GM21619 (cell line): Measurements from ENCODE around the gene TMEM63A.
"Not testable (repeated sequence)": the region's sequence is repeated elsewhere in the genome, so short reads cannot be mapped to it uniquely, and the experiment has no call there.

Source experiments
- ATAC-seq: cut with Tn5 transposase; IDR thresholded peaks from one replicate; pipeline ENCODE4 v1.9.1; 2021; ENCODE audit not compliant: unreplicated experiment

The TMEM63A gene

GRCh38 chr1:225806736-225807135 is 75.4 kb downstream of the TMEM63A start:
- ATAC-seq: not testable (repeated sequence)

GRCh38 chr1:225806249-225806648 is 75.9 kb downstream of the TMEM63A start:
- no peak for ATAC-seq

DNA sequence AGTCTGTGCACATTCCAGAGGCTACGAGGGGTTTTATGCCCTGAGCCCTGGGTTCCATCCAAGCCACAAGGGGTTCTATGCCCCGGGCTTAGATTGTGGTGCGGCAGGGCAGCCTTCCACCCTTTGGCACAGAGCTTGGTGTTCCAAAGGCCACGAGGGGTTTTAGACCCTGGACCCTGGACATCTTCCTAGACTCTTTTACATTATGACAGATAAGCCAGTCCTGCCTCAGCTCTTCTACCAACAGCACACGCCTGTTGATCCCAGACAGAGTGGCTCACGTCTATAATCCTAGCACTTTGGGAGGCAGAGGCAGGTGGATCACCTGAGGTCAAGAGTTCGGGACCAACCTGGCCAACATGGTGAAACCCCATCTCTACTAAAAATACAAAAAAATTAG is 81.0 kb downstream of the TMEM63A start:
- not testable (repeated sequence) for ATAC-seq

GRCh38 chr1:225796097-225796496 is 86.1 kb downstream of the TMEM63A start:
- not testable (repeated sequence) for ATAC-seq
